ENCODE results near the gene PRR20G.
"Not testable (repeated sequence)": the region's sequence is repeated elsewhere in the genome, so short reads cannot be mapped to it uniquely, and the experiment has no call there.

PRR20G gene

GRCh38 chr3:127287840-127288239, at the start of gene PRR20G:
Gene PRR20G, minus strand, starts transcription at chr3:127288046. Its CDS starts 681 bp downstream, at chr3:127287365.
- no peak for ATAC-seq
- no peak within 1 kb of the TSS for H3K4me3 Mint-ChIP-seq

GRCh38 chr3:127337001-127337400, 49.2 kb upstream of the PRR20G start:
- no peak overlapping the region for H3K27ac Mint-ChIP-seq
- H3K9me3 Mint-ChIP-seq: peaks cover 11 to 14% of the 10 kb centered on the region in 2 donors
- no peak overlapping the region for H3K4me3 Mint-ChIP-seq
- ATAC-seq: no peak
- H3K27me3 Mint-ChIP-seq: peaks cover 49% of the 10 kb centered on the region
- no peaks in the 10 kb centered on the region for H3K4me1 Mint-ChIP-seq
- no peak for DNase-seq

More at GRCh38 chr3:127287840-127288239, at the start of gene PRR20G:
- H3K9me3 Mint-ChIP-seq: peaks cover 23 to 28% of the 10 kb centered on the region in 2 donors
- DNase-seq: no peak
- H3K4me1 Mint-ChIP-seq: no peaks in the 10 kb centered on the region
- peaks cover 15% of the 10 kb centered on the region for H3K27me3 Mint-ChIP-seq
- H3K27ac Mint-ChIP-seq: no peak within 1 kb of the TSS

GRCh38 chr3:127336101-127336500, 48.3 kb upstream of the PRR20G start:
- DNase-seq (no peak), ATAC-seq (no peak)
- no peaks in the 10 kb centered on the region for H3K4me1 Mint-ChIP-seq
- peaks cover 46% of the 10 kb centered on the region for H3K27me3 Mint-ChIP-seq
- H3K9me3 Mint-ChIP-seq: peaks cover 11 to 19% of the 10 kb centered on the region in 2 donors
- no peak overlapping the region for H3K27ac Mint-ChIP-seq
- no peak overlapping the region for H3K4me3 Mint-ChIP-seq

DNA sequence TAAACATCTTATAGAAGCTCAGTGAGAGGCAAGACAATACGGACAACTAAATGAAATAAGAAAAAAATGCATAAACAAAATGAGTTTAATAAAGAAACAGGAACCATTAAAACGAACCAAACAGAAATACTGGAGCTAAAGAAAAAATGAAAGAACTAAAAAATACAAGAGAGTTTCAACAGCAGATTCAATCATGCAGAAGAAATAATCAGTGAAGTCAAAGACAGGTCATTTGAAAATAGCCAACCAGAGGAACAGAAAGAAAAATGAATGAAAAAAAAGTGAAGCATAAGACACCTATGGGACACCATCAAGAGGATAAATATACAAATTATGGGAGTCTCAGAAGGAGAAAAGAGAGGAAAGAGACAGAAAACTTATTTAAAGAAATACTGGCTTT, 42.5 kb upstream of the PRR20G start:
- DNase-seq (no peak), ATAC-seq (no peak)
- no peak overlapping the region for H3K4me3 Mint-ChIP-seq
- H3K9me3 Mint-ChIP-seq: peaks cover 14 to 22% of the 10 kb centered on the region in 2 donors
- no peak overlapping the region for H3K27ac Mint-ChIP-seq
- no peaks in the 10 kb centered on the region for H3K4me1 Mint-ChIP-seq
- H3K27me3 Mint-ChIP-seq: peaks cover 21% of the 10 kb centered on the region

DNA sequence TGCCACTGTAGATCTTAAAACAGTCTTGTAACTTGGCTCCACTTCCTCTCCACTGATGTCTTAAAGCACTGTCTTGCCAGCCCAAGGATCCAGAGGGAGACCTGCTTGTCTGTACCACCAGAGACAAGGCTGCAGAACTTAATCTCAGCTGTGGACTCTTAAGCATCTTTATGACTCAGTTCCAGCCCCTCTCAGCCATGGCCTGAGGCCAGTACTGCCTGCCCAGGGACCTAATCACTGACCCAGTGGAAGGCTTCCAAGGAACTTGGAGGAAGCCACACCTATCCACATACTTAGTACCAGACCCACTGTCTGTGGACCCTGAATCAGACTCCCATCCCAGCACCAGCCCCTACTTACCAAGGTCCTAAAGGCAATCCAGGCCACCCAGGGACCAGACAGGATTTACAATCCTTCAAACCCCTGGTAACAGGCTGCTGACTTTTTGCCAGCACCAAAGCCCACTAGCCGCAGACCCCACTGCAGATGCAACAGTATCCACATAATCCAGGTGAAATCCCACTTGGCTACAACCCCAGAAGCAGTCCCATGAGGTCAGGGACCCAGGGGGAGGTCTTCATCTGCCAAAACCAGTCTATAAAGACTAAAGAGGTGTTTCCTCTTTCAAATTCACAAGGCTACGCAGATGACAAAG, 41.9 kb upstream of the PRR20G start:
- H3K9me3 Mint-ChIP-seq: peaks cover 14 to 22% of the 10 kb centered on the region in 2 donors
- no peak overlapping the region for H3K27ac Mint-ChIP-seq
- no peaks in the 10 kb centered on the region for H3K4me1 Mint-ChIP-seq

DNA sequence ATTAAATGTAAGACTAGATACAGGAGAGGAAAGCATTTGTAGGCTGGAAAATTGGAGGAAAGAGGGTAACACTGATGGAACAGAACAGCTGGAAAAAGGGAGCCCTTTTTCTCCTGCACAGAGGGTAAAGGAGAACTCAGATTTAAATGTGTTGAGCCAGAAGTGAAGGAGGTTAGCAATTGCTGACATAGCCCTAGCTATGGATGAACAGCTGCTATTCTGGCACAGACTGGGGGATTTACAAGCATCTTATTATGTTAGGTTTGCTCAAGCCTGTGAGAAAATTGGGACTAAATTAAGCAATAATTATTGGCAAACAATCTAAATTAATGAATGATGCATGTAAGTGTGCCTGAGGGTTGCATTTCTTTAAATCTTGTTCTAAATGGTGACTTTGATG, 40.6 kb upstream of the PRR20G start:
- DNase-seq (no peak), ATAC-seq (no peak)
- no peak overlapping the region for H3K27ac Mint-ChIP-seq
- peaks cover 14 to 22% of the 10 kb centered on the region in 2 donors for H3K9me3 Mint-ChIP-seq
- peaks cover 27% of the 10 kb centered on the region for H3K27me3 Mint-ChIP-seq
- no peak overlapping the region for H3K4me3 Mint-ChIP-seq
- H3K4me1 Mint-ChIP-seq: peaks cover 5% of the 10 kb centered on the region

More for the DNA sequence above, 41.9 kb upstream of the PRR20G start:
- H3K27me3 Mint-ChIP-seq: peaks cover 27% of the 10 kb centered on the region
- no peak overlapping the region for H3K4me3 Mint-ChIP-seq
- DNase-seq (no peak), ATAC-seq (no peak)

GRCh38 chr3:127326341-127326740, 38.5 kb upstream of the PRR20G start:
- peaks cover 5% of the 10 kb centered on the region for H3K4me1 Mint-ChIP-seq
- H3K4me3 Mint-ChIP-seq: no peak overlapping the region
- ATAC-seq: no peak
- H3K27ac Mint-ChIP-seq: no peak overlapping the region
- no peak for DNase-seq
- H3K27me3 Mint-ChIP-seq: peaks cover 27% of the 10 kb centered on the region
- H3K9me3 Mint-ChIP-seq: peaks cover 13 to 14% of the 10 kb centered on the region in 2 donors

DNA sequence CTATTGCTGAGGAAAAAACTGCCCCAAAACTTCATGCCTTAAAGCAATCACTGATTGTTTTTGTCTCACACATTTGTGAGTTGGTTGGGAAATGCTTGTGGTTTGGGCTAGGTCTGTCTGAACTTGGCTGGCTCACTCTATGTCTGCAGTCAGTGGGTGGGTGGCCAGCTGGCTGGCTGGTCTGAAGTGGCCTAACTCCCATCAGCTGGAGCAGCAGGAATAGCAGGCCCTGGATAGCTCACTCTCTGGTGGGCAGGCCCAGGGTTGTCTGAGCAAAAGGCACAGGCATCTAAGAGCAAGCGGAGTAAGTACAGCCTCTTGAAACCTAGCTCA, 37.7 kb upstream of the PRR20G start:
- ATAC-seq: no peak
- Mint-ChIP-seq H3K4me1 (peaks cover 5% of the 10 kb centered on the region), H3K9me3 (peaks cover 12 to 19% of the 10 kb centered on the region in 2 donors), H3K4me3 (no peak overlapping the region), H3K27ac (peak overlapping the region in 1 of 2 donors; percentile 50), H3K27me3 (peaks cover 34% of the 10 kb centered on the region)
- no peak for DNase-seq

- H3K27me3 Mint-ChIP-seq: peaks cover 35% of the 10 kb centered on the region
- DNase-seq: no peak
- peaks cover 6 to 16% of the 10 kb centered on the region in 2 donors for H3K9me3 Mint-ChIP-seq
- H3K4me1 Mint-ChIP-seq: peaks cover 5% of the 10 kb centered on the region
- no peak for ATAC-seq
- H3K4me3 Mint-ChIP-seq: no peak overlapping the region
- peak overlapping the region in 1 of 2 donors; percentile 50 for H3K27ac Mint-ChIP-seq
Measured at GRCh38 chr3:127324913-127325628, 37.2 kb upstream of the PRR20G start.

GRCh38 chr3:127324076-127324475, 36.2 kb upstream of the PRR20G start:
- peaks cover 5% of the 10 kb centered on the region for H3K4me1 Mint-ChIP-seq
- ATAC-seq (no peak), DNase-seq (no peak)
- no peak overlapping the region for H3K27ac Mint-ChIP-seq
- H3K9me3 Mint-ChIP-seq: peaks cover 5 to 15% of the 10 kb centered on the region in 2 donors
- H3K4me3 Mint-ChIP-seq: no peak overlapping the region
- H3K27me3 Mint-ChIP-seq: peaks cover 35% of the 10 kb centered on the region

DNA sequence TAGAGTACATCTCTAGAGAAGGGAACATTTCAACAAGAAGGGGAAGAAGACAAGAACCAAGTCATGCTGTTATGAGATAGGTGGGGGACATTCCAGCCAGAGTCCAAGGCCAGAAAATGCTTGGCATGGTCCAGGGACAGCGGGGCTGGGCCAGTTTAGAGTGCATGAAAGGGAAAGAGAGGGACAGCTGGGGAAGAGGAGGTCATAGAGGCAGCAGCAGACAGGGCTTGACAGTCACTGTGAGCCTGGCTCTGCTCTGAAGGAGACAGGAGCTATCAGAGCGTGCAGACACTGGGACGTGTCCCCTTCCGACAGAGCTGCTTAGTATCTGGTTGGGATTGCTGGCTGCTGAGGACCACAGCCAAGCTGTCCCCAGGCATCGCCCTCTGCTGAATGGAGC, 35.7 kb upstream of the PRR20G start:
- no peak overlapping the region for H3K27ac Mint-ChIP-seq
- no peak for ATAC-seq
- H3K27me3 Mint-ChIP-seq: peaks cover 35% of the 10 kb centered on the region
- peaks cover 5% of the 10 kb centered on the region for H3K4me1 Mint-ChIP-seq
- peaks cover 5 to 15% of the 10 kb centered on the region in 2 donors for H3K9me3 Mint-ChIP-seq
- no peak for DNase-seq
- H3K4me3 Mint-ChIP-seq: no peak overlapping the region

GRCh38 chr3:127321371-127321770, 33.5 kb upstream of the PRR20G start:
- no peak for DNase-seq
- Mint-ChIP-seq H3K27me3 (peaks cover 36% of the 10 kb centered on the region), H3K4me1 (peaks cover 5% of the 10 kb centered on the region), H3K27ac (no peak overlapping the region), H3K4me3 (no peak overlapping the region), H3K9me3 (peaks cover 0 to 9% of the 10 kb centered on the region in 2 donors)
- ATAC-seq: no peak

DNA sequence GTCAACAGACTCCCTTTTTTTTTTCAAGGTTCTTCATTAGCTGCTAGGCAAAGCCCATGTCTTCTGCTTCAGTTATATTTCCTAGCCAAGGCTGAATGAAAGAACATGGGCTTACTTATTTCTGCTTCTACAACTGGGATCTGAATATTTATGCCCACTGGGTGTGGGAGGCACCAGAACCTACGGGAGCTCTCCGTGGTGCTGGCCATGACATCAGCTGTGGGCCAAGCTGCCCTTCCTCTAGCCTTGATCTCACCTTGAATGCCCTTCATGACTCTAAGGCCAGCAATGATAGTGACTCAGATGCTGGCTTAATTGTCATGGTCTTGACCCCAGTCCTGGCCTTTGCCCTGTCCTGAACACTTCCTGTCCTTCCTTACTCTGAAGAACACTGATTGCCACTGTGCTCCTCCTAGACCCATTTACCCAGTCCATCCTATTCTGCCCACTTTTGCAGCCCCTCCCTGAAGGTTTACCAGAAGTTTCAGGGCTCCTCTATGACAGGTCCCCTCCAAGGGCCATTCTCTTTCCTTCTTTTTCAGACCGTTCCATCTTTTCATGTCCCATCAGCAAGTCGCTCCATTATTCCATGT, 32.8 kb upstream of the PRR20G start:
- H3K4me1 Mint-ChIP-seq: peaks cover 5% of the 10 kb centered on the region
- DNase-seq (no peak), ATAC-seq (no peak)
- H3K4me3 Mint-ChIP-seq: no peak overlapping the region
- H3K27ac Mint-ChIP-seq: no peak overlapping the region
- peaks cover 0 to 9% of the 10 kb centered on the region in 2 donors for H3K9me3 Mint-ChIP-seq
- peaks cover 30% of the 10 kb centered on the region for H3K27me3 Mint-ChIP-seq

DNA sequence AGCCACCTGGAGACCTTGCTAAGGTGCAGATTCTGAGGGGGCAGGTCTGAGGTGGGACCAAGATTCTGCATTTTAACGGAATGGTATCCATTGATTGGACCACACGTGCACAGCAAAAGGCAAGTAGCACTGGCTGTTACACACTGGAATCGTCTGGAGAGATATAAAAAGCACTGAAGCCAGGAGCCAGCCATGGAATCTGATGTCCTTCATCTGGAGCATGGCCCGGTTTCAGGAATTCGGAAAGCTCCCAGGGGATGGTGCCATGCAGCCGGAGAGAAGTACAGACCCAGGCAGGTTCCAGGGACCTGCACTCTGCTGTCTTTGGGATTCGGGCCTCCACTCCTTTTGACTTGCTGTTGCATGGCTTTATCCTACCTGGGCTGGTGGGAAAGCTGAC, 28.8 kb upstream of the PRR20G start:
- no peak overlapping the region for H3K27ac Mint-ChIP-seq
- no peak for ATAC-seq
- peaks cover 35% of the 10 kb centered on the region for H3K27me3 Mint-ChIP-seq
- no peaks in the 10 kb centered on the region for H3K4me1 Mint-ChIP-seq
- DNase-seq: no peak
- peaks cover 0 to 9% of the 10 kb centered on the region in 2 donors for H3K9me3 Mint-ChIP-seq
- no peak overlapping the region for H3K4me3 Mint-ChIP-seq

GRCh38 chr3:127312818-127313217, 25.0 kb upstream of the PRR20G start:
- no peak for DNase-seq
- H3K4me3 Mint-ChIP-seq: no peak overlapping the region
- no peaks in the 10 kb centered on the region for H3K9me3 Mint-ChIP-seq
- no peak for ATAC-seq
- no peaks in the 10 kb centered on the region for H3K4me1 Mint-ChIP-seq
- no peak overlapping the region for H3K27ac Mint-ChIP-seq
- peaks cover 30% of the 10 kb centered on the region for H3K27me3 Mint-ChIP-seq

DNA sequence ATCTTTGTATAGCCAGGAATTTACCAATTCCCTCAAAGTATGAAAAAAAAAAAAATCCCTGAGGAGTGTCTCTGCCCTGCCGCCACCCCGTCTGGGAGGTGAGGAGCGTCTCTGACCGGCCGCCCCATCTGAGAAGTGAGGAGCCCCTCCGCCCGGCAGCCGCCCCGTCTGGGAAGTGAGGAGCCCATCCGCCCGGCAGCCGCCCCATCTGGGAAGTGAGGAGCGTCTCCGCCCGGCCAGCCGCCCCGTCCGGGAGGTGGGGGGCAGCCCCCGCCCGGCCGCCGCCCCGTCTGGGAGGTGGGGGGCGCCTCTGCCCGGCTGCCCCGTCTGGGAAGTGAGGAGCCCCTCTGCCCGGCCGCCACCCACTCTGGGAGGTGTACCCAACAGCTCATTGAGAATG, 21.0 kb upstream of the PRR20G start:
- not testable (repeated sequence) for H3K4me3 Mint-ChIP-seq, H3K4me1 Mint-ChIP-seq, DNase-seq, ATAC-seq, H3K9me3 Mint-ChIP-seq, H3K27ac Mint-ChIP-seq
- H3K27me3 Mint-ChIP-seq: peaks cover 40% of the 10 kb centered on the region

All from stimulated activated naive CD8-positive, alpha-beta T cell treated with anti-CD3 and anti-CD28 coated beads, Interleukin-15, amount 100 ng/mL, for 72 hours (primary cell).